SK-N-MC (cell line): Measurements from ENCODE around the gene SLC35F5.
"Not testable (repeated sequence)": the region's sequence is repeated elsewhere in the genome, so short reads cannot be mapped to it uniquely, and the experiment has no call there.

Source experiments
- DNase-seq: peaks from one replicate; pipeline ENCODE4 v3.0.0-alpha.2; 2011; ENCODE audit warnings: low read depth, low spot score
- H3K27ac ChIP-seq: fragments of 200-600 bp; sonication (generic); 2 replicates; pipeline ENCODE4 v1.5.1; 2016; ENCODE audit warnings: mixed run types
- H3K36me3 ChIP-seq: fragments of 200-600 bp; sonication (generic); 2 replicates; pipeline ENCODE4 v1.6.1; 2017; ENCODE audit warnings: antibody characterized with exemption, low read length, mixed read lengths; ENCODE audit not compliant: insufficient read depth
- H3K4me3 ChIP-seq: fragments of 200-600 bp; sonication (generic); 2 replicates; pipeline ENCODE4 v1.5.1; 2016
- H3K9ac ChIP-seq: fragments of 200-600 bp; sonication (generic); 2 replicates; pipeline ENCODE4 v1.8.0; 2017; ENCODE audit warnings: mixed run types, mixed read lengths; ENCODE audit not compliant: insufficient read length
- H3K9me3 ChIP-seq: fragments of 200-600 bp; sonication (generic); 2 replicates; pipeline ENCODE4 v1.6.1; 2017; ENCODE audit warnings: low read depth, mild to moderate bottlenecking, antibody characterized with exemption, low read length, moderate library complexity, mixed read lengths
- EZH2 ChIP-seq: fragments of 200-600 bp; sonication (generic); IDR thresholded peaks from one replicate; pipeline ENCODE4 v1.6.1; 2017; ENCODE audit warnings: antibody characterized with exemption
- FOXP2 ChIP-seq: optimal IDR thresholded peaks from 2 replicates; pipeline ENCODE3; 2011; ENCODE audit warnings: mild to moderate bottlenecking, moderate library complexity; ENCODE audit not compliant: insufficient read depth; ENCODE audit errors: extremely low read length, control extremely low read depth
- POLR2AphosphoS5 ChIP-seq: IDR thresholded peaks from 2 replicates; pipeline ENCODE4 v1.6.1; 2012; ENCODE audit warnings: mild to moderate bottlenecking, low read depth, low read length, borderline replicate concordance

Gene SLC35F5

GRCh38 chr2:113707106-113707505 lies 49.3 kb downstream of the SLC35F5 start:
- DNase-seq: peak; percentile 44
- Histone ChIP-seq H3K9ac (no peak overlapping the region), H3K27ac (no peak overlapping the region; the same call in 1 of the 2 replicates)

GRCh38 chr2:113705982-113706523 lies 50.4 kb downstream of the SLC35F5 start:
- no peaks in the 10 kb centered on the region for H3K36me3 ChIP-seq
- no peak overlapping the region for H3K9ac ChIP-seq
- no peak overlapping the region for H3K27ac ChIP-seq
- no peak overlapping the region for H3K4me3 ChIP-seq
- DNase-seq: no peak
- H3K9me3 ChIP-seq: no peaks in the 10 kb centered on the region
- TF ChIP-seq FOXP2: no peak
- no peak for TF ChIP-seq POLR2AphosphoS5
- TF ChIP-seq EZH2: no peak

More at GRCh38 chr2:113707106-113707505, 49.3 kb downstream of the SLC35F5 start:
- no peaks in the 10 kb centered on the region for H3K9me3 ChIP-seq
- TF ChIP-seq POLR2AphosphoS5 (no peak), EZH2 (no peak), FOXP2 (no peak)
- H3K4me3 ChIP-seq: no peak overlapping the region
- no peaks in the 10 kb centered on the region for H3K36me3 ChIP-seq

- H3K9me3 ChIP-seq, H3K36me3 ChIP-seq, H3K4me3 ChIP-seq, DNase-seq, H3K9ac ChIP-seq, H3K27ac ChIP-seq: not testable (repeated sequence)
Measured at GRCh38 chr2:113704300-113704993, 52.0 kb downstream of the SLC35F5 start.

- TF ChIP-seq FOXP2: no peak
- TF ChIP-seq EZH2: no peak
- no peak for TF ChIP-seq POLR2AphosphoS5
- no peak overlapping the region for H3K4me3 ChIP-seq
- no peaks in the 10 kb centered on the region for H3K36me3 ChIP-seq
- H3K9ac ChIP-seq: no peak overlapping the region
- no peak for DNase-seq
- H3K9me3 ChIP-seq: no peaks in the 10 kb centered on the region
- H3K27ac ChIP-seq: no peak overlapping the region
Measured at GRCh38 chr2:113703386-113704299, 52.8 kb downstream of the SLC35F5 start.

- Histone ChIP-seq H3K36me3 (no peaks in the 10 kb centered on the region), H3K9me3 (no peaks in the 10 kb centered on the region), H3K27ac (no peak overlapping the region), H3K4me3 (no peak overlapping the region), H3K9ac (no peak overlapping the region)
- TF ChIP-seq FOXP2 (no peak), POLR2AphosphoS5 (no peak), EZH2 (no peak)
- DNase-seq: no peak
Measured at GRCh38 chr2:113700186-113700841, 56.1 kb downstream of the SLC35F5 start.

- no peak for DNase-seq
Measured at GRCh38 chr2:113698892-113699447, 57.5 kb downstream of the SLC35F5 start.

GRCh38 chr2:113698251-113698650 lies 58.2 kb downstream of the SLC35F5 start:
- not testable (repeated sequence) for H3K4me3 ChIP-seq, H3K27ac ChIP-seq, H3K9ac ChIP-seq, H3K9me3 ChIP-seq, DNase-seq, H3K36me3 ChIP-seq

More at GRCh38 chr2:113698892-113699447, 57.5 kb downstream of the SLC35F5 start:
- TF ChIP-seq POLR2AphosphoS5: no peak
- TF ChIP-seq EZH2: no peak
- TF ChIP-seq FOXP2: no peak
- no peak overlapping the region for H3K4me3 ChIP-seq
- H3K9ac ChIP-seq: no peak overlapping the region
- no peak overlapping the region for H3K27ac ChIP-seq
- no peaks in the 10 kb centered on the region for H3K36me3 ChIP-seq
- no peaks in the 10 kb centered on the region for H3K9me3 ChIP-seq

- Histone ChIP-seq H3K9ac (no peak overlapping the region), H3K36me3 (no peaks in the 10 kb centered on the region), H3K27ac (no peak overlapping the region), H3K9me3 (no peaks in the 10 kb centered on the region), H3K4me3 (no peak overlapping the region)
- no peak for TF ChIP-seq POLR2AphosphoS5
- no peak for TF ChIP-seq FOXP2
- DNase-seq: no peak
Measured at GRCh38 chr2:113697516-113697915, 58.9 kb downstream of the SLC35F5 start.
